ENCODE data around the gene CAMSAP1.

Gene CAMSAP1

DNA sequence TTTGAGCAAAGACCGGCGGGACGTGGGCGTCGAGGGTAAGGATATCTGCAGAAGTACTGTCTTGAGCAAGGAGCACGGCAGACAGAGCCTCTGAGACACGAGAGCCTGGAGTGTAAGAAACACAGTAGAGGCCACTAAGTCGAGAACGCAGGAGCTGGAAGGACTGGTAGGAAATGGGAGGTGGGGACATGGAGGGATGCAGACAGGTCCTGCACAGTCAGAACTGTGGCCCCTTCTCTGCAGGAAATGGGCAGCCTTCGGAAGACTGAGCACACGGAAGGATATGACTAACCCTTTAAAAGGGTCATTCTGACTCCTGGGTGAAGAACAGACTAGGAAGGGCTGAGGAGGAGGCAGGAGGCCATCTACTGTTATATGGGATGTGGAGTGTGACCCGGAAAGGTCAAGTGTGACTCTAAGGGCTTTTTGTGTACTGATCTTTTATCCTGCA is 1.4 kb upstream of the CAMSAP1 start:
- TF ChIP-seq ZFX (IDR thresholded peaks at IDR 0.05): no peak
- TF ChIP-seq, protein P1, sequence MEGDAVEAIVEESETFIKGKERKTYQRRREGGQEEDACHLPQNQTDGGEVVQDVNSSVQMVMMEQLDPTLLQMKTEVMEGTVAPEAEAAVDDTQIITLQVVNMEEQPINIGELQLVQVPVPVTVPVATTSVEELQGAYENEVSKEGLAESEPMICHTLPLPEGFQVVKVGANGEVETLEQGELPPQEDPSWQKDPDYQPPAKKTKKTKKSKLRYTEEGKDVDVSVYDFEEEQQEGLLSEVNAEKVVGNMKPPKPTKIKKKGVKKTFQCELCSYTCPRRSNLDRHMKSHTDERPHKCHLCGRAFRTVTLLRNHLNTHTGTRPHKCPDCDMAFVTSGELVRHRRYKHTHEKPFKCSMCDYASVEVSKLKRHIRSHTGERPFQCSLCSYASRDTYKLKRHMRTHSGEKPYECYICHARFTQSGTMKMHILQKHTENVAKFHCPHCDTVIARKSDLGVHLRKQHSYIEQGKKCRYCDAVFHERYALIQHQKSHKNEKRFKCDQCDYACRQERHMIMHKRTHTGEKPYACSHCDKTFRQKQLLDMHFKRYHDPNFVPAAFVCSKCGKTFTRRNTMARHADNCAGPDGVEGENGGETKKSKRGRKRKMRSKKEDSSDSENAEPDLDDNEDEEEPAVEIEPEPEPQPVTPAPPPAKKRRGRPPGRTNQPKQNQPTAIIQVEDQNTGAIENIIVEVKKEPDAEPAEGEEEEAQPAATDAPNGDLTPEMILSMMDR (conservative IDR thresholded peaks at IDR 0.05): no peak
- H3K27ac ChIP-seq: peak overlapping the region; percentile 81

DNA sequence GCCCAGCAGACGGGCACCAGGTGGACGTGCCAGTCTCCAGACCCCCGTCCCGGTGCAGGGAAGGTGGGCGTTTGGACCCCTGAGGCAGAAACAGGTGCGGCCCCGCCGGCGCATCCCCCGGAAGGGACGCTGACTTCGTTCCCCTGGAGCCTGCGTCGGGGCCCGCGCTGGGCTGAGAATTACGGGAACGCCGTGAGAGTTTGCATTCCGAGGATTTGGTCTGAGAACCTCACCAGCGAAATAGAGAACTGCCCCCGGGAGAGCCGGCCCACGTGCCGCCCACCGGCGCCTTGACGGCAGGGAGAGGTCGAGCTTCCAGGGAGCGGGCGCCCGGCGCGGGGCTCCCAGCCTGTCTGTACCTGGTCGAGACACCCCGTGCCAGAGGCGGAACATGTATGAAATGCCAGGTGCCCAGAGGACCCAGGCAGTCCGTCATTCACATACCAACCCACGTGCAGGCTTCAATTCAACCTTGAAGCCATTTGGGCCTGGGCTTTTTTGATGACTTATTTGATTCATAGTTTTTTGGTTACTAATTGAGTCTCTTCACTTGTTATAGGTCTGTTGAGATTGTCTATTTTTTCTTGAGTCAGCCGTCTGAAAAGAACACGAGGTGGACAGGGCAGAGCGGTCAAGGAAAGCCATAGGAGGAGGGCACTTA is 877 bp upstream of the CAMSAP1 start:
- H3K27ac ChIP-seq: peak overlapping the region; percentile 81
- TF ChIP-seq, protein P1 (conservative IDR thresholded peaks at IDR 0.05): no peak

DNA sequence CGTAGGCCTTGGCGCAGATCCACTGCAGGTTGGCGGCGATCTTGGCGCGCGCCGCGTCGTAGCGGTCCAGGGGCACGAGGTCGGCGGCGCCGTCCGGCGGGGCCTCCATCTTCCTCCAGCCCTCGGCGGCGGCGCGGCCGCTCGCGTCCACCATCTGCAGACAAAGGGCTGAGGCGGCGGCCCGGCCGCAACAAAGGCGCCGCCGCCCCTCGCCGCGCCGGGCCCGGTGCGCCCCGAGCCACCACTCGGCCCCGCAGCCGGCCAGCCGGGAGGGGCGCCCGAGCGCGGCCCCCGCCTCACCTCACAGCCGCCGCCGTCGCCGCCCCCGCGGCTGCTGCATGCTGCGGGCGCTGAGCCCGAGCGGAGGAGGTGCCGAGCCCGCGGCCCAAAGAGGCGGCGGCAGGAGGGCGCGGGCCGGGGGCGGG is 328 bp downstream of the CAMSAP1 start:
- TF ChIP-seq, protein P1 (conservative IDR thresholded peaks at IDR 0.05): no peak
- TF ChIP-seq ZFX (IDR thresholded peaks at IDR 0.05): peak; percentile 57
- peak overlapping the region; percentile 81 for H3K27ac ChIP-seq

DNA sequence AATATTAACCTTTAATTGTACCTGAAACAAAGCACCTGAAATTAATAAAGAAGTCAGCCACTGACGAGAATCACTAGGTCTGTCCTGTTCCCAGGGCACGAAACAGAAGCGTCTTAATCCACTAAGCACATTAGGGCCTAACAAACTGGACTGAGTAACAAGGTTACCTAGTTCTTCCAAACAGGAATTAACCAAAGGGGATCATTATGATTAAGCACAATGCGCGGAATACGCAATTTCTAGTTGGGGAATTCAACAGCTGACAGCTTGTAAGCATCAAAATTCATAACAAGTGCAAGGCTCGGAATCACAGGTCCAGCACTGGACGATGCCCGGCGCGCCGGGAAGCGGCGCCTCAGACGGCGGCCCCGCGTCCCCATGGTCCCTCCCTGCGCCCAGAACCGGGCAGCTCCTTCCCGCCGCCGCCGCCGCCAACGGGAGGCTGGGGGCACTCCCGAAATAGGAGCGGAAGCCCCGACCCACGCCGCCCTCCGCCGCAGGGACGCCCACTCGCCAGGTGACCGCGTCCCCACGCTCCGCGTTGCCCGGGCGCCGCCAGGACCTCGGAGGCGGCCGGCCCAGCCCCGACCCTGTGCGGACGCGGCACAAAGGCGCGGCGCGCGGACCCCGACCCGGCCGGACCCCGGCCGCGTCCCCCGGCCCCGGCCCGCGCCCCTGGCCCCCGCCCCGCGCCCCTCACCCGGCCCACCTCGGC is 898 bp downstream of the CAMSAP1 start:
- TF ChIP-seq ZFX (IDR thresholded peaks at IDR 0.05): peak; percentile 63; the same call in 1 of the 2 replicates
- TF ChIP-seq, protein P1 (conservative IDR thresholded peaks at IDR 0.05): no peak
- peak overlapping the region; percentile 81 for H3K27ac ChIP-seq

- TF ChIP-seq, protein P1 (conservative IDR thresholded peaks at IDR 0.05): no peak
- no peak for TF ChIP-seq ZFX (IDR thresholded peaks at IDR 0.05)
- peak overlapping the region; percentile 81 for H3K27ac ChIP-seq
Observed at GRCh38 chr9:135905380-135906258, 1.7 kb downstream of the CAMSAP1 start.

GRCh38 chr9:135903786-135904520 is 3.4 kb downstream of the CAMSAP1 start:
- H3K27ac ChIP-seq: peak overlapping the region; percentile 81
- no peak for TF ChIP-seq ZFX (IDR thresholded peaks at IDR 0.05)
- TF ChIP-seq, protein P1 (conservative IDR thresholded peaks at IDR 0.05): no peak

Data from C4-2B (cell line).